Karpas-422 (cell line): ENCODE results near the gene TMEM87A. TPM values are rescaled to one million over a fixed set of nuclear protein-coding genes. Genes with fewer than 3 reads are reported as not detected.

Experiments used
- DNase-seq: peaks from one replicate; pipeline ENCODE4 v3.0.0-alpha.2; 2015
- H2AFZ ChIP-seq: fragments of 200-600 bp; sonication (generic); 2 replicates; pipeline ENCODE4 v1.6.1; 2014; ENCODE audit warnings: antibody characterized with exemption, low read length, mixed read lengths
- H3K27ac ChIP-seq: fragments of 200-600 bp; sonication (generic); 2 replicates; pipeline ENCODE4 v1.5.1; 2014; ENCODE audit warnings: mild to moderate bottlenecking, low read length, moderate library complexity
- H3K27me3 ChIP-seq: fragments of 200-600 bp; sonication (generic); 2 replicates; pipeline ENCODE4 v1.6.1; 2014; ENCODE audit warnings: low read length, mixed read lengths
- H3K36me3 ChIP-seq: fragments of 200-600 bp; sonication (generic); 2 replicates; pipeline ENCODE4 v1.6.1; 2014; ENCODE audit warnings: low read length, mixed read lengths; ENCODE audit not compliant: insufficient read depth
- H3K4me1 ChIP-seq: fragments of 200-600 bp; sonication (generic); 2 replicates; pipeline ENCODE4 v1.6.1; 2014; ENCODE audit warnings: mild to moderate bottlenecking, low read length, mixed read lengths
- H3K4me2 ChIP-seq: fragments of 200-600 bp; sonication (generic); 2 replicates; pipeline ENCODE4 v1.6.1; 2014; ENCODE audit warnings: low read length, low read depth, mild to moderate bottlenecking; ENCODE audit not compliant: poor library complexity, severe bottlenecking
- H3K4me3 ChIP-seq: fragments of 200-600 bp; sonication (generic); 2 replicates; pipeline ENCODE4 v1.5.1; 2014; ENCODE audit warnings: mild to moderate bottlenecking, antibody characterized with exemption, low read length, mixed read lengths
- H3K79me2 ChIP-seq: fragments of 200-600 bp; sonication (generic); 2 replicates; pipeline ENCODE4 v1.6.1; 2014; ENCODE audit warnings: mild to moderate bottlenecking, low read length, mixed read lengths
- H3K9ac ChIP-seq: fragments of 200-600 bp; sonication (generic); 2 replicates; pipeline ENCODE4 v1.6.0; 2014; ENCODE audit warnings: low read length
- H3K9me2 ChIP-seq: fragments of 200-600 bp; sonication (generic), shearing (Covaris generic); replicated peaks from 2 replicates; pipeline ENCODE4 v1.6.0; 2014; ENCODE audit warnings: mild to moderate bottlenecking, low read length, moderate library complexity; ENCODE audit not compliant: insufficient read depth
- H3K9me3 ChIP-seq: fragments of 300-700, 200-600 bp; sonication (generic); 2 replicates; pipeline ENCODE4 v1.6.1; 2014; ENCODE audit warnings: low read length, mixed read lengths
- H4K20me1 ChIP-seq: fragments of 200-600 bp; sonication (generic); 2 replicates; pipeline ENCODE4 v1.6.1; 2014; ENCODE audit warnings: mild to moderate bottlenecking, antibody characterized with exemption, low read length, low read depth; ENCODE audit not compliant: insufficient read depth
- total RNA-seq: library from RNA; depleted of rRNA; stranded (reverse); fragments of >200 nt; shearing (Covaris generic); gene quantifications from 2 replicates; pipeline ENCODE4 v1.2.3, GENCODE V29; 2014; ENCODE audit warnings: low replicate concordance

Gene TMEM87A
- total RNA-seq, 1 experiment from 2014 or later = 27.2 TPM

GRCh38 chr15:42267286-42267685, 5.9 kb downstream of the TMEM87A start:
- H3K27ac ChIP-seq = no peak overlapping the region
- H3K9me3 ChIP-seq = no peaks in the 10 kb centered on the region
- no peak overlapping the region for H3K4me2 ChIP-seq
- no peaks in the 10 kb centered on the region for H3K27me3 ChIP-seq
- peaks cover 14% of the 10 kb centered on the region for H3K4me1 ChIP-seq
- peaks cover 64% of the 10 kb centered on the region for H3K79me2 ChIP-seq
- H4K20me1 ChIP-seq = no peaks in the 10 kb centered on the region
- H3K9ac ChIP-seq = no peak overlapping the region
- H3K4me3 ChIP-seq = no peak overlapping the region
- no peak overlapping the region for H2AFZ ChIP-seq
- no peaks in the 10 kb centered on the region for H3K9me2 ChIP-seq
- H3K36me3 ChIP-seq = peaks cover 64% of the 10 kb centered on the region
- no peak for DNase-seq

- no peak overlapping the region for H3K27ac ChIP-seq
- no peaks in the 10 kb centered on the region for H3K27me3 ChIP-seq
- H3K9me2 ChIP-seq = no peaks in the 10 kb centered on the region
- H3K4me3 ChIP-seq = no peak overlapping the region
- H3K4me2 ChIP-seq = no peak overlapping the region
- DNase-seq = peak; percentile 38
- H2AFZ ChIP-seq = no peak overlapping the region
- peaks cover 47% of the 10 kb centered on the region for H3K79me2 ChIP-seq
- no peak overlapping the region for H3K9ac ChIP-seq
- H4K20me1 ChIP-seq = no peaks in the 10 kb centered on the region
- H3K4me1 ChIP-seq = no peaks in the 10 kb centered on the region
- H3K36me3 ChIP-seq = peaks cover 73% of the 10 kb centered on the region
- no peaks in the 10 kb centered on the region for H3K9me3 ChIP-seq
Measured at GRCh38 chr15:42264795-42265194, 8.4 kb downstream of the TMEM87A start.

GRCh38 chr15:42253300-42253699, 19.9 kb downstream of the TMEM87A start:
- Histone ChIP-seq H3K4me1 (no peaks in the 10 kb centered on the region), H3K4me2 (no peak overlapping the region), H3K36me3 (peaks cover 59% of the 10 kb centered on the region), H4K20me1 (no peaks in the 10 kb centered on the region), H3K27me3 (no peaks in the 10 kb centered on the region), H3K4me3 (no peak overlapping the region), H3K9ac (no peak overlapping the region), H3K9me2 (no peaks in the 10 kb centered on the region), H3K9me3 (peaks cover 7% of the 10 kb centered on the region), H2AFZ (no peak overlapping the region), H3K79me2 (peaks cover 24% of the 10 kb centered on the region), H3K27ac (no peak overlapping the region)
- no peak for DNase-seq

GRCh38 chr15:42240823-42241222, 32.4 kb downstream of the TMEM87A start:
- no peak overlapping the region for H3K4me3 ChIP-seq
- no peaks in the 10 kb centered on the region for H4K20me1 ChIP-seq
- peaks cover 42% of the 10 kb centered on the region for H3K36me3 ChIP-seq
- no peaks in the 10 kb centered on the region for H3K27me3 ChIP-seq
- no peak overlapping the region for H2AFZ ChIP-seq
- no peak overlapping the region for H3K9ac ChIP-seq
- no peak overlapping the region for H3K27ac ChIP-seq
- no peaks in the 10 kb centered on the region for H3K9me3 ChIP-seq
- H3K9me2 ChIP-seq = no peaks in the 10 kb centered on the region
- H3K4me1 ChIP-seq = peaks cover 13% of the 10 kb centered on the region
- no peak overlapping the region for H3K4me2 ChIP-seq
- peaks cover 37% of the 10 kb centered on the region for H3K79me2 ChIP-seq
- no peak for DNase-seq

- peaks cover 31% of the 10 kb centered on the region for H3K79me2 ChIP-seq
- H2AFZ ChIP-seq = no peak overlapping the region
- H3K27ac ChIP-seq = no peak overlapping the region
- no peaks in the 10 kb centered on the region for H3K9me2 ChIP-seq
- peaks cover 13% of the 10 kb centered on the region for H3K4me1 ChIP-seq
- H3K4me3 ChIP-seq = no peak overlapping the region
- no peaks in the 10 kb centered on the region for H3K9me3 ChIP-seq
- no peaks in the 10 kb centered on the region for H3K27me3 ChIP-seq
- no peaks in the 10 kb centered on the region for H4K20me1 ChIP-seq
- no peak overlapping the region for H3K9ac ChIP-seq
- peaks cover 48% of the 10 kb centered on the region for H3K36me3 ChIP-seq
- peak; percentile 34 for DNase-seq
- H3K4me2 ChIP-seq = no peak overlapping the region
Measured at GRCh38 chr15:42239528-42240182, 33.6 kb downstream of the TMEM87A start.

GRCh38 chr15:42233107-42233506, 40.1 kb downstream of the TMEM87A start:
- no peak overlapping the region for H3K4me3 ChIP-seq

GRCh38 chr15:42232606-42233005, 40.6 kb downstream of the TMEM87A start:
- Histone ChIP-seq H3K79me2 (peaks cover 27% of the 10 kb centered on the region), H3K27ac (peak overlapping the region; percentile 38; the same call in 1 of the 2 replicates), H2AFZ (no peak overlapping the region), H3K4me3 (no peak overlapping the region), H3K4me2 (no peak overlapping the region), H4K20me1 (no peaks in the 10 kb centered on the region), H3K27me3 (no peaks in the 10 kb centered on the region), H3K9ac (no peak overlapping the region), H3K36me3 (peaks cover 33% of the 10 kb centered on the region), H3K4me1 (peaks cover 36% of the 10 kb centered on the region), H3K9me3 (no peaks in the 10 kb centered on the region), H3K9me2 (no peaks in the 10 kb centered on the region)
- no peak for DNase-seq

More at GRCh38 chr15:42233107-42233506, 40.1 kb downstream of the TMEM87A start:
- H3K9ac ChIP-seq = no peak overlapping the region
- H3K27me3 ChIP-seq = no peaks in the 10 kb centered on the region
- peaks cover 22% of the 10 kb centered on the region for H3K79me2 ChIP-seq
- DNase-seq = no peak
- no peaks in the 10 kb centered on the region for H3K9me3 ChIP-seq
- H3K4me2 ChIP-seq = peak overlapping the region; percentile 7
- peaks cover 29% of the 10 kb centered on the region; the same call in 1 of the 2 replicates for H3K36me3 ChIP-seq
- peak overlapping the region; percentile 38 for H3K27ac ChIP-seq
- no peaks in the 10 kb centered on the region for H4K20me1 ChIP-seq
- peaks cover 31% of the 10 kb centered on the region for H3K4me1 ChIP-seq
- no peaks in the 10 kb centered on the region for H3K9me2 ChIP-seq
- no peak overlapping the region for H2AFZ ChIP-seq

- peaks cover 39% of the 10 kb centered on the region for H3K36me3 ChIP-seq
- no peaks in the 10 kb centered on the region for H4K20me1 ChIP-seq
- H2AFZ ChIP-seq = no peak overlapping the region
- peak overlapping the region; percentile 2; the same call in 1 of the 2 replicates for H3K27ac ChIP-seq
- H3K4me1 ChIP-seq = peaks cover 37% of the 10 kb centered on the region
- no peaks in the 10 kb centered on the region for H3K9me3 ChIP-seq
- H3K9me2 ChIP-seq = no peaks in the 10 kb centered on the region
- H3K9ac ChIP-seq = no peak overlapping the region
- DNase-seq = no peak
- no peak overlapping the region for H3K4me3 ChIP-seq
- peaks cover 28% of the 10 kb centered on the region for H3K79me2 ChIP-seq
- H3K4me2 ChIP-seq = peak overlapping the region; percentile 22
- no peaks in the 10 kb centered on the region for H3K27me3 ChIP-seq
Measured at GRCh38 chr15:42231088-42231487, 42.1 kb downstream of the TMEM87A start.
